Mesothelial cell of epicardium (in vitro differentiated cells): Measurements from ENCODE around the gene ANO9. TPM values are rescaled to one million over a fixed set of nuclear protein-coding genes. Genes with fewer than 3 reads are reported as not detected.

Source experiments
- DNase-seq, 2 experiments: peaks; one replicate each; pipeline ENCODE4 v3.0.0; 2021; ENCODE audit warnings: low spot score in 2 of 2; ENCODE audit not compliant: unreplicated experiment in 2 of 2
- H3K27ac Mint-ChIP-seq: 2 replicates; pipeline ENCODE4 v1.8.0; 2021; ENCODE audit warnings: mixed read lengths
- H3K27me3 Mint-ChIP-seq: 2 replicates; pipeline ENCODE4 v1.8.0; 2021; ENCODE audit warnings: low read depth, mixed read lengths
- H3K36me3 Mint-ChIP-seq: 2 replicates; pipeline ENCODE4 v1.8.0; 2021; ENCODE audit warnings: mixed read lengths
- H3K4me1 Mint-ChIP-seq: 2 replicates; pipeline ENCODE4 v1.8.0; 2021; ENCODE audit warnings: mixed read lengths
- H3K4me3 Mint-ChIP-seq: 2 replicates; pipeline ENCODE4 v1.8.0; 2021; ENCODE audit warnings: mild to moderate bottlenecking, moderate library complexity, mixed read lengths
- H3K9me3 Mint-ChIP-seq: 2 replicates; pipeline ENCODE4 v1.8.0; 2021; ENCODE audit warnings: mixed read lengths
- CTCF ChIP-seq: fragments of 200-600 bp; sonication (generic); IDR thresholded peaks from one replicate; pipeline ENCODE4 v1.5.0; 2021; ENCODE audit warnings: antibody characterized with exemption; ENCODE audit not compliant: unreplicated experiment
- total RNA-seq: library from RNA; stranded (reverse); gene quantifications from 3 replicates; pipeline ENCODE4 v1.2.1, GENCODE V29; 2021

The ANO9 gene
- total RNA-seq, 1 donor from 2014 or later: 30.6 TPM

DNA sequence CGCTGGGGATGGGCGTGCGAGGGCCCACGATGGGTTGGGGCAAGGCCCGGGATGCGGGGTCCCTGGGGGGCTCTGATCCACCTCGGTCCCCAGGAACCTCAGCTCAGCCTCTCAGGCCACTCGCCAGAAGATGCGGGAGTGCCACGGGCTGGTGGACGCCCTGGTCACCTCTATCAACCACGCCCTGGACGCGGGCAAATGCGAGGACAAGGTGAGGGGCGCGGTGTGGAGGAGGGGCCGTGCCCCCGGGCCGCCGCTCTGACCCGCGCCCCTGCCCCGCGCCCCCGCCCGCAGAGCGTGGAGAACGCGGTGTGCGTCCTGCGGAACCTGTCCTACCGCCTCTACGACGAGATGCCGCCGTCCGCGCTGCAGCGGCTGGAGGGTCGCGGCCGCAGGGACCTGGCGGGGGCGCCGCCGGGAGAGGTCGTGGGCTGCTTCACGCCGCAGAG lies 41.5 kb downstream of the ANO9 start:
- no peak for DNase-seq
- TF ChIP-seq CTCF: no peak
- Mint-ChIP-seq H3K4me1 (peaks cover 3% of the 10 kb centered on the region), H3K27ac (no peak overlapping the region), H3K27me3 (no peaks in the 10 kb centered on the region), H3K36me3 (peaks cover 11% of the 10 kb centered on the region), H3K4me3 (no peak overlapping the region), H3K9me3 (no peaks in the 10 kb centered on the region)

DNA sequence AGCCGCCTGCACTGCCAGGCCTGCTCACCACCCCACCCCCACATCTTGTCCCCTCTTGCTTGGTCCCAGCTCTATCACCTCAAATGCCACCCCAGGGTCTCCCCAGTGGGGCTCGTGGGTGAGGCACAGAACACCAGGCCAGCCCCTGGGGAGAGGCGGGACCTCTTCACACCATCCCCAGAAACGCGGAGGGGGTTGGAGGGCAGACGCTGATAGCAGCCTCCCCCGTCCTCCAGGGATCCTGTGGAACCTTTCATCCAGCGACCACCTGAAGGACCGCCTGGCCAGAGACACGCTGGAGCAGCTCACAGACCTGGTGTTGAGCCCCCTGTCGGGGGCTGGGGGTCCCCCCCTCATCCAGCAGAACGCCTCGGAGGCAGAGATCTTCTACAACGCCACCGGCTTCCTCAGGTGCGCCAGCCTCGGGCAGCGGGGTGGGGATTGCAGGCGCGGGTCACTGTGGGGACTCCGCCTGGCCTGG lies 42.0 kb downstream of the ANO9 start:
- Mint-ChIP-seq H3K27ac (no peak overlapping the region), H3K4me3 (no peak overlapping the region), H3K4me1 (peaks cover 6% of the 10 kb centered on the region), H3K9me3 (no peaks in the 10 kb centered on the region), H3K27me3 (no peaks in the 10 kb centered on the region), H3K36me3 (peaks cover 11% of the 10 kb centered on the region)
- no peak for TF ChIP-seq CTCF
- no peak for DNase-seq

DNA sequence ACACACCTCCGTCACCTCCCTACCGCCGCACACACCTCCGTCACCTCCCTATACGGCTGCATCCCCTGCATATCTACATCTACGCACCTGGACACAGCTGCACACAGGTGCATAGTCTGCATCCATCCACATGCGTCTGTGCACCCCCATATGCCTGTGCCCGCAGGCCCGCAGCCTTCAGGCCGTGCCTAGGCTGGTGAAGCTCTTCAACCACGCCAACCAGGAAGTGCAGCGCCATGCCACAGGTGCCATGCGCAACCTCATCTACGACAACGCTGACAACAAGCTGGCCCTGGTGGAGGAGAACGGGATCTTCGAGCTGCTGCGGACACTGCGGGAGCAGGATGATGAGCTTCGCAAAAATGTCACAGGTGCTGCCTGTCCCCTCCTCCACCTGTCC lies 43.0 kb downstream of the ANO9 start:
- Mint-ChIP-seq H3K9me3 (no peaks in the 10 kb centered on the region), H3K4me3 (no peak overlapping the region), H3K27me3 (no peaks in the 10 kb centered on the region), H3K4me1 (peaks cover 8% of the 10 kb centered on the region), H3K36me3 (peaks cover 11% of the 10 kb centered on the region), H3K27ac (no peak overlapping the region)
- no peak for TF ChIP-seq CTCF
- no peak for DNase-seq

DNA sequence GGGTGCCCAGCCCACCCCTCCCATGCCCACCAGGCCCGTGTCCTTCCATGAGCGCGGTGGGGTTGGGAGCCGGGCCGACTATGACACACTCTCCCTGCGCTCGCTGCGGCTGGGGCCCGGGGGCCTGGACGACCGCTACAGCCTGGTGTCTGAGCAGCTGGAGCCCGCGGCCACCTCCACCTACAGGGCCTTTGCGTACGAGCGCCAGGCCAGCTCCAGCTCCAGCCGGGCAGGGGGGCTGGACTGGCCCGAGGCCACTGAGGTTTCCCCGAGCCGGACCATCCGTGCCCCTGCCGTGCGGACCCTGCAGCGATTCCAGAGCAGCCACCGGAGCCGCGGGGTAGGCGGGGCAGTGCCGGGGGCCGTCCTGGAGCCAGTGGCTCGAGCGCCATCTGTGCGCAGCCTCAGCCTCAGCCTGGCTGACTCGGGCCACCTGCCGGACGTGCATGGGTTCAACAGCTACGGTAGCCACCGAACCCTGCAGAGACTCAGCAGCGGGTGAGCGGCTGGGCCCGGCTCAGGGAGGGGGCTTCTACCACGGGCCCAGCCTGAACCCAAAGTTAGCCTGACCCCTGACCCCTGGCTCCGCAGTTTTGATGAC lies 44.8 kb downstream of the ANO9 start:
- H3K27ac Mint-ChIP-seq: no peak overlapping the region
- no peak overlapping the region for H3K4me3 Mint-ChIP-seq
- H3K9me3 Mint-ChIP-seq: no peaks in the 10 kb centered on the region
- DNase-seq: no peak
- H3K36me3 Mint-ChIP-seq: peaks cover 11% of the 10 kb centered on the region
- no peak for TF ChIP-seq CTCF
- peaks cover 14% of the 10 kb centered on the region for H3K4me1 Mint-ChIP-seq
- no peaks in the 10 kb centered on the region for H3K27me3 Mint-ChIP-seq

GRCh38 chr11:396511-396947 lies 45.3 kb downstream of the ANO9 start:
- peaks cover 14% of the 10 kb centered on the region for H3K4me1 Mint-ChIP-seq
- no peak overlapping the region for H3K4me3 Mint-ChIP-seq
- H3K36me3 Mint-ChIP-seq: peaks cover 11% of the 10 kb centered on the region
- peak overlapping the region; percentile 34 for H3K27ac Mint-ChIP-seq
- H3K9me3 Mint-ChIP-seq: no peaks in the 10 kb centered on the region
- no peak for DNase-seq
- no peaks in the 10 kb centered on the region for H3K27me3 Mint-ChIP-seq
- no peak for TF ChIP-seq CTCF
